Stimulated activated CD8-positive, alpha-beta memory T cell treated with anti-CD3 and anti-CD28 coated beads, Interleukin-4, amount 100 ng/mL, for 48 hours (primary cell): ENCODE data around the gene MRPL2.
"Not testable (repeated sequence)": the region's sequence is repeated elsewhere in the genome, so short reads cannot be mapped to it uniquely, and the experiment has no call there.

Source experiments
- DNase-seq: peaks from one replicate; pipeline ENCODE4 v3.0.0-alpha.2; 2020

The MRPL2 gene

GRCh38 chr6:43052225-43052841 is 6.9 kb downstream of the MRPL2 start:
- DNase-seq = no peak

- no peak for DNase-seq
These were observed 8.3 kb downstream of the MRPL2 start for GRCh38 chr6:43050981-43051380.

GRCh38 chr6:43047998-43048397 is 11.2 kb downstream of the MRPL2 start:
- no peak for DNase-seq

GRCh38 chr6:43045371-43045930 is 13.8 kb downstream of the MRPL2 start:
- no peak for DNase-seq

- no peak for DNase-seq
These were observed 15.9 kb downstream of the MRPL2 start for GRCh38 chr6:43043310-43043709.

- DNase-seq = not testable (repeated sequence)
These were observed 17.8 kb downstream of the MRPL2 start for GRCh38 chr6:43041475-43041874.

- no peak for DNase-seq
These were observed 18.5 kb downstream of the MRPL2 start for GRCh38 chr6:43040542-43041257.

- DNase-seq = no peak
These were observed 20.5 kb downstream of the MRPL2 start for GRCh38 chr6:43038727-43039126.

- no peak for DNase-seq
These were observed 21.5 kb downstream of the MRPL2 start for GRCh38 chr6:43037706-43038105.

- no peak for DNase-seq
These were observed 22.0 kb downstream of the MRPL2 start for GRCh38 chr6:43037197-43037596.

GRCh38 chr6:43036712-43037111 is 22.5 kb downstream of the MRPL2 start:
- no peak for DNase-seq

- DNase-seq = no peak
These were observed 23.6 kb downstream of the MRPL2 start for GRCh38 chr6:43035495-43036194.

GRCh38 chr6:43034190-43034525 is 25.1 kb downstream of the MRPL2 start:
- no peak for DNase-seq

GRCh38 chr6:43033496-43034189 is 25.6 kb downstream of the MRPL2 start:
- no peak for DNase-seq

- DNase-seq = no peak
These were observed 26.9 kb downstream of the MRPL2 start for GRCh38 chr6:43032326-43032725.

- no peak for DNase-seq
These were observed 30.1 kb downstream of the MRPL2 start for GRCh38 chr6:43029120-43029519.

- DNase-seq = no peak
These were observed 32.9 kb downstream of the MRPL2 start for GRCh38 chr6:43026365-43026764.

- DNase-seq = peak; percentile 34
These were observed 34.8 kb downstream of the MRPL2 start for GRCh38 chr6:43024436-43024835.

GRCh38 chr6:43021270-43022047 is 37.8 kb downstream of the MRPL2 start, which contains the start of gene RRP36:
RRP36 (plus strand) TSS chr6:43021623; CDS start chr6:43021655, 32 bp downstream.
- DNase-seq = peak; percentile 83

GRCh38 chr6:43020847-43021246 is 38.4 kb downstream of the MRPL2 start:
- DNase-seq = no peak

- DNase-seq = no peak
These were observed 39.1 kb downstream of the MRPL2 start for GRCh38 chr6:43020052-43020705.

GRCh38 chr6:43019152-43019551 is 40.1 kb downstream of the MRPL2 start:
- no peak for DNase-seq
